GM23248 (cell line): ENCODE results near the gene GRM3.

Source experiments
- EZH2 ChIP-seq: fragments of 200-600 bp; sonication (generic); IDR thresholded peaks from 2 replicates; pipeline ENCODE4 v1.6.1; 2018; ENCODE audit warnings: antibody characterized with exemption, mild to moderate bottlenecking; ENCODE audit not compliant: insufficient read depth, poor library complexity, severe bottlenecking
- EZH2phosphoT487 ChIP-seq: fragments of 200-600 bp; sonication (generic); IDR thresholded peaks from 2 replicates; pipeline ENCODE4 v1.6.1; 2018; ENCODE audit warnings: antibody characterized with exemption, moderate library complexity, mild to moderate bottlenecking, low read depth; ENCODE audit not compliant: insufficient read depth

- TF ChIP-seq EZH2 (no peak), EZH2phosphoT487 (no peak)
These were observed 22.0 kb downstream of the GRM3 start for GRCh38 chr7:86665669-86666068.
